RWPE1 (cell line): ENCODE measurements around the gene IRF7.

Source experiments
- CTCF ChIA-PET: fragments of 350-600 bp; sonication (Branson Sonifier 250); formaldehyde crosslinking; extraction: SDS; loops from one replicate; lab custom pipeline; 2021; lab: Yijun Ruan, JAX
- POLR2A ChIA-PET: fragments of 400-600 bp; formaldehyde crosslinking; extraction: SDS; loops from one replicate; lab custom pipeline; 2020; ENCODE audit warnings: antibody characterized with exemption; ENCODE audit not compliant: low non-redundant PET; lab: Yijun Ruan, JAX
- DNase-seq: peaks from one replicate; pipeline ENCODE4 v3.0.0; 2012; ENCODE audit warnings: low spot score
- H3K27ac ChIP-seq: fragments of 450-650 bp; 2 replicates; pipeline ENCODE4 v1.5.1; 2017
- TF ChIP-seq, protein P1 (sequence below): fragments of 450-650 bp; conservative IDR thresholded peaks from 2 replicates; pipeline ENCODE4 v1.5.1; 2017; ENCODE audit warnings: low read depth, mild to moderate bottlenecking

IRF7 gene

DNA sequence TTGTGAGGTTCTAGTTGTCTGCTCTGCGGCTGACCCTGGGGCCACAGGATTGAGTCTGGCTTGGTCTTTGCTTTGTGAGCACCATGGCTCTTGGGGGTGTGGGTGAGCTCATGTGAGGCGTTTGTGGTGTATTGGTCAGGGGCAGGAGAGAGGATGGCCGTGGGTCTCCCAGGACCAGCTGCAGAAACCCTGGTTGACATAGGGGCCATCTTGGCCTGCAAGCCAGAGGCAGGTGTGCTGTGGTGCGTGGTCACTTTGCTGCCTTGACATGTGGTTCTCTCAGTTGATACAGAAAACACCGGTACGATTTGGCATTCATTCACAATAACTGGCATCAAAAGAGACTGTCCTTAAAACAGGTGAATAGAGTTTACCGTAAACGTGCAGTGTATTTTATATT, 28.2 kb downstream of the IRF7 start:
- POLR2A ChIA-PET: no interaction called here
- TF ChIP-seq, protein P1, sequence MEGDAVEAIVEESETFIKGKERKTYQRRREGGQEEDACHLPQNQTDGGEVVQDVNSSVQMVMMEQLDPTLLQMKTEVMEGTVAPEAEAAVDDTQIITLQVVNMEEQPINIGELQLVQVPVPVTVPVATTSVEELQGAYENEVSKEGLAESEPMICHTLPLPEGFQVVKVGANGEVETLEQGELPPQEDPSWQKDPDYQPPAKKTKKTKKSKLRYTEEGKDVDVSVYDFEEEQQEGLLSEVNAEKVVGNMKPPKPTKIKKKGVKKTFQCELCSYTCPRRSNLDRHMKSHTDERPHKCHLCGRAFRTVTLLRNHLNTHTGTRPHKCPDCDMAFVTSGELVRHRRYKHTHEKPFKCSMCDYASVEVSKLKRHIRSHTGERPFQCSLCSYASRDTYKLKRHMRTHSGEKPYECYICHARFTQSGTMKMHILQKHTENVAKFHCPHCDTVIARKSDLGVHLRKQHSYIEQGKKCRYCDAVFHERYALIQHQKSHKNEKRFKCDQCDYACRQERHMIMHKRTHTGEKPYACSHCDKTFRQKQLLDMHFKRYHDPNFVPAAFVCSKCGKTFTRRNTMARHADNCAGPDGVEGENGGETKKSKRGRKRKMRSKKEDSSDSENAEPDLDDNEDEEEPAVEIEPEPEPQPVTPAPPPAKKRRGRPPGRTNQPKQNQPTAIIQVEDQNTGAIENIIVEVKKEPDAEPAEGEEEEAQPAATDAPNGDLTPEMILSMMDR: no peak
- peak overlapping the region; percentile 50 for H3K27ac ChIP-seq
- CTCF ChIA-PET: no interaction called here
- no peak for DNase-seq

DNA sequence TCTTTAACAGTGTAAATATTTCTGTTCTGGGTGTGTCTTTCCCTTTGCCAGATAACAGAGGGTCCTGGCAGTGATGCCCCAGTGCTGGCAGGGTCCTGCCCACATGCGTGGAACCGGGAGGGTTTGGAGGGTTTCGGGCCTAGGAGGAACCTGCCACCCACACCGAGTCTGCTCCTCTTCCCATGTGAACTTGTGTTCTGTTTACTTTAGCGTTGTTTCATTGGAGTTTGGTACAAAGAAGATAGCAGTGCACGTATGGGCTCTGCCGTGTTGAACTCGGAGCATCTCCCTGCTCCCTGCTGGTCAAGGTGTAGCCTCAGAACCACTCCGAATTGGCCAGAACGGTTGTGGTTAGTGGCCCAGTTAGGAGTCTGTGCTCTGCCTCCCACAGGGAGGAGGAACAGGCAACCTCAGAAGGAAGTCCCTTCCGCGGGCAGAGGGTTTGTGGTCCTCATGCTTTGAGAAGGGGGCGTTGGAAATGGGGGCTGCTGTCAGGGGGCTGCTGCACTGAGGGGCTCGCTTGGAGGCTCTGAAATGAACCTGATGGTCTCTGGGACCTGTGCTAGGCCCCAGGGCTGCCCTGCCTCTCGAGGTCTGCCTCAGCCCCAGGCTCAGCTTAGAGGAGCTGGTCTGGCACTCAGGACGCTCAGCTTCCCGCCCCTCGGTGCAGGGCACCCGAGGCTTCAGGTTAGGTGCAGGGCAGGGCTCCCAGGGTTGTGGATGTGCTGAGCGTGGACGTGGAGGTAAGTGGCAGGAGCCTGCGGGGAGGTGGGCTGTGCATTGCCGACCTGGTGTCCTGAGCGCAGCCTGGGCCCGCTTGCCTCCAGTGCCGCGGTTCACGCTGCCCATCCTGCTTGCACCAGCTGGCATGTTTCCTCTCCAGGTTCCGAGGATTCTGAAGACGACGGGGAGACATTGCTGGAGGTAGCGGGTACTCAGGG, 29.1 kb downstream of the IRF7 start:
- CTCF ChIA-PET: no interaction called here
- POLR2A ChIA-PET: no interaction called here
- H3K27ac ChIP-seq: peak overlapping the region; percentile 50
- DNase-seq: no peak
- TF ChIP-seq, protein P1: no peak

DNA sequence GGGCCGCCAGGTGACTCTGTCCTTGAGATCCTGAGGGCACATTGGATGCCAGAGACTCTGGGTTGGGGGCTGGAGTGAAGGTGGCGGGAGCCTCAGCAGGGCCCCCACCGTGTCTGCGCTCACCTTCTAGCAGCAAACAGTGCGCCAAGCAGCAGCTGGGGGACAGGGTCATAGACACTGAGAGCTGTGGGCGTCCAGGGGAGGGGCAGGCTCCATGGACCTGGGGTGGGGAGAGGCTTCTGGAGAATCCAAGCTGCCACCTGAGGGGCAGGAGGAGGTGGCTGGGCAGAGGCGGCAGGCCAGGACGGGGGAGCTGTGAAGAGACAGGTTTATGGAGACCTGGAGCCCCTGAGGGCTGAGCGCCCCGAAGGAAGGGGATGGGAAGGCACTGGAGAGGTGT, 31.5 kb downstream of the IRF7 start:
- TF ChIP-seq, protein P1: no peak
- no peak for DNase-seq
- POLR2A ChIA-PET: no interaction called here
- H3K27ac ChIP-seq: no peak overlapping the region
- CTCF ChIA-PET: no interaction called here

DNA sequence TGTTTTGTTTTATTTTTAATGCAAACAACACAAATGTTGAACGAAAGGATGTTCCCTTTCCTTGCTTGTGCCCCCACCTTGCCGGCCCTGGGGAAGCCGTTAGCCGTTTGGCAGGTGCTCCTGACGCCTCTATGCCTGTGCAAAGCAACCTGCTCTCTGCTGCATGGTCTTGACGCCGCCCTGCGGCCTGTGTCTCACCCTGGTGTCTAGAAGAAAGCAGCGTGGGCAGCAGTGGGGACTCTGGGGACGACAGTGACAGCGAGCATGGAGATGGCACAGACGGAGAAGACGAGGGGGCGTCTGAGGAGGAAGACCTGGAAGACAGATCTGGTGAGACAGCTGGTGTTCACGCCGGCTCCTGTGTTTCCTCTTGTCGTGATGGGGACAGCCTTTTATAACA, 34.0 kb downstream of the IRF7 start:
- ChIA-PET POLR2A (interaction anchor here (0.7 kb wide), 1 partner anchor 205 kb away, joined by 3 read pairs; no protein-coding TSS in a partner anchor), CTCF (no interaction called here)
- DNase-seq: no peak

DNA sequence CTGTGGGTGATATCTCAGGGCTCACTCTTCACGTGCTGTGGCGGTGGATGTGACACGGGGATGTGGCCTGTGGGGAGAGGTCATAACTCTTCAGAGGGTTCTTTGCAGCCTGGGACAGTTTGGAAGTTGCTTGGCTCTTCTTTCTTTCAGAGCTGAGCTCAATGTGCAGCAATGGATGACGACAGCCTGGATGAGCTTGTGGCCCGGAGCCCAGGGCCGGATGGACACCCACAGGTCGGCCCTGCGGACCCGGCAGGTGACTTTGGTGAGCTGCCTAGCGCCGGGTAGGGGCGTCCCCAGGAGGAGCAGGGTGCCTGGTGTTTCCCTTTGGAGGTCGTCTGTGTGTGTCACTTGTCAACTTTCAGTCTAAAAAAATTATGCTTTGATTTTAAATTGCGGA, 34.4 kb downstream of the IRF7 start:
- CTCF ChIA-PET: no interaction called here
- POLR2A ChIA-PET: interaction anchor here (0.7 kb wide), 1 partner anchor 205 kb away, joined by 3 read pairs; no protein-coding TSS in a partner anchor
- H3K27ac ChIP-seq: peak overlapping the region; percentile 94
- TF ChIP-seq, protein P1: no peak
- no peak for DNase-seq

More for the DNA sequence above, 34.0 kb downstream of the IRF7 start:
- peak overlapping the region; percentile 94; the same call in 1 of the 2 replicates for H3K27ac ChIP-seq
- TF ChIP-seq, protein P1: no peak

DNA sequence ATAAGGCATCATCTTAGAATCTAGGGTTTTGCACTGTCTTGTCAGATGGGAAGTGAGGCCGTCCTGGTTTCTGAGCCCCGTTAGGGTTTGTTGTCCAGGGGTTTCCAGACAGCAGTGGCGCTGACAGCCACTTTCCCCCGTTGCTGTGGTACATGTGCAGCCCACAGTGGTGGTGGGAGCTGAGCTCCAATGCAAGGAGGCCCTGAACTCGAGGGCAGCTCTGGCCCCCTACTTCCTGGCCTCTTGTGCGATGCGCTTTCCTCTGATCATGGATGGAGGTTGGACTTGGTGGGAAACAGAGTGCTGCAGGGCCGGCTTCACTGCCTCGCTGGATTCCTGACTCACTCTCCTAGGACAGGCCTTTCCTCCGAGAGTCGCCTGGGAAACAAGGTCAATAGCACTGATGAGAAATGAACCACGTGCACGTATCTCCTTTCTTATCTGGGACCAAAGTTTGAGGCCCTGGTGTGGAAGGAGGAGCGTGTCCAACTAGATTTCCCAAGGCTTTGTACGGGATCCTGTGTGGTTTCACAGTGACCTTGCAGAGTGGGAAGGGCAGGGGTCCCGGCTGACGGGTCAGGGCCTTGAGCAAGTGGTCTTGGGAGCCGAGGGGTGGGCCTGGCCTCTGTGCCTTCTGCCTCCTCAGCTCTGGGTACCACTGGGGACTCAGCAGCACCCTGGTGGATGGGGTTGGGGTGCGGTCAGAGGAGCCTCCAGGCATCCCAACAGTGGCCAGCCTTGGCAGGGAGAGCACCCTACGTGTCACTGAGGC, 35.7 kb downstream of the IRF7 start:
- DNase-seq: no peak
- TF ChIP-seq, protein P1: no peak
- ChIA-PET CTCF (interaction anchor here (0.6 kb wide), 1 partner anchor 203 kb away, joined by 3 read pairs; no protein-coding TSS in a partner anchor), POLR2A (no interaction called here)
- peak overlapping the region; percentile 94 for H3K27ac ChIP-seq
